Trophoblast cell (in vitro differentiated cells and primary cell): ENCODE measurements around the gene PLEKHA1.

Experiments used
- DNase-seq, 2 donors: peaks; one replicate each; pipeline ENCODE4 v3.0.0-alpha.2; 2016
- H2AFZ ChIP-seq: 2 replicates; pipeline ENCODE4 v1.6.1; 2013; ENCODE audit warnings: low read length, moderate library complexity, mild to moderate bottlenecking; ENCODE audit not compliant: insufficient read depth, poor library complexity
- H2AK5ac ChIP-seq: 2 replicates; pipeline ENCODE4 v1.6.1; 2013; ENCODE audit warnings: mild to moderate bottlenecking, low read length
- H2BK120ac ChIP-seq: 2 replicates; pipeline ENCODE4 v1.6.1; 2013; ENCODE audit warnings: low read length, mild to moderate bottlenecking, moderate library complexity; ENCODE audit not compliant: insufficient read depth, poor library complexity
- H2BK12ac ChIP-seq: 2 replicates; pipeline ENCODE4 v1.6.1; 2013; ENCODE audit warnings: mild to moderate bottlenecking, low read length, moderate library complexity
- H2BK5ac ChIP-seq: 2 replicates; pipeline ENCODE4 v1.6.1; 2013; ENCODE audit warnings: low read length, low read depth, moderate library complexity, mild to moderate bottlenecking; ENCODE audit not compliant: poor library complexity
- H3K14ac ChIP-seq: 2 replicates; pipeline ENCODE4 v1.6.1; 2013; ENCODE audit warnings: mild to moderate bottlenecking, low read length
- H3K18ac ChIP-seq: 2 replicates; pipeline ENCODE4 v1.6.1; 2013; ENCODE audit warnings: mild to moderate bottlenecking, low read length
- H3K23ac ChIP-seq: 2 replicates; pipeline ENCODE4 v1.6.1; 2013; ENCODE audit warnings: low read length
- H3K27ac ChIP-seq: 2 replicates; pipeline ENCODE4 v1.5.1; 2013; ENCODE audit warnings: low read depth, mild to moderate bottlenecking, inconsistent platforms, low read length, moderate library complexity
- H3K27me3 ChIP-seq: 2 replicates; pipeline ENCODE4 v1.6.1; 2013; ENCODE audit warnings: inconsistent platforms, mild to moderate bottlenecking, low read length, moderate library complexity; ENCODE audit not compliant: insufficient read depth
- H3K36me3 ChIP-seq, 2 experiments: 1 replicate in 1 of 2; 2 replicates in 1 of 2; pipeline ENCODE4 v1.6.1; 2013; ENCODE audit warnings: low read length in 2 of 2, mild to moderate bottlenecking in 2 of 2, moderate library complexity in 1 of 2; ENCODE audit not compliant: insufficient read depth in 2 of 2, control insufficient read depth in 1 of 2
- H3K4ac ChIP-seq: 2 replicates; pipeline ENCODE4 v1.6.1; 2013; ENCODE audit warnings: low read depth, mild to moderate bottlenecking, low read length, moderate library complexity
- H3K4me1 ChIP-seq, 2 experiments: 1 replicate in 1 of 2; 2 replicates in 1 of 2; pipeline ENCODE4 v1.6.1; 2013; ENCODE audit warnings: low read length in 2 of 2, mild to moderate bottlenecking in 2 of 2, moderate library complexity in 1 of 2; ENCODE audit not compliant: insufficient read depth in 2 of 2, control insufficient read depth in 1 of 2
- H3K4me2 ChIP-seq: 2 replicates; pipeline ENCODE4 v1.6.1; 2013; ENCODE audit warnings: inconsistent platforms, mild to moderate bottlenecking, low read length, moderate library complexity
- H3K4me3 ChIP-seq: 2 replicates; pipeline ENCODE4 v1.5.1; 2013; ENCODE audit warnings: mild to moderate bottlenecking, low read depth, low read length, inconsistent platforms
- H3K79me1 ChIP-seq: one replicate; pipeline ENCODE4 v1.6.1; 2013; ENCODE audit warnings: low read length
- H3K79me2 ChIP-seq: 2 replicates; pipeline ENCODE4 v1.6.1; 2013; ENCODE audit warnings: low read length, mild to moderate bottlenecking; ENCODE audit not compliant: control insufficient read depth, insufficient read depth, poor library complexity
- H3K9ac ChIP-seq: 2 replicates; pipeline ENCODE4 v1.6.1; 2013; ENCODE audit warnings: mild to moderate bottlenecking, low read length
- H3K9me3 ChIP-seq: 2 replicates; pipeline ENCODE4 v1.6.1; 2013; ENCODE audit warnings: low read depth, mild to moderate bottlenecking, control low read depth, inconsistent platforms, low read length; ENCODE audit not compliant: insufficient read depth
- H4K12ac ChIP-seq: 2 replicates; pipeline ENCODE4 v1.6.1; 2013; ENCODE audit warnings: low read depth, mild to moderate bottlenecking, low read length, moderate library complexity
- H4K8ac ChIP-seq: 2 replicates; pipeline ENCODE4 v1.6.1; 2013; ENCODE audit warnings: low read depth, mild to moderate bottlenecking, low read length, moderate library complexity
- H4K91ac ChIP-seq: one replicate; pipeline ENCODE4 v1.6.1; 2013; ENCODE audit warnings: low read depth, mild to moderate bottlenecking, low read length, moderate library complexity
- WGBS: extraction: QIAGEN DNeasy Blood & Tissue Kit; methylation state at CpG from one replicate; pipeline ENCODE4 v1.1.7; 2013; ENCODE audit warnings: missing lambda C conversion rate; ENCODE audit not compliant: insufficient read length, insufficient coverage; ENCODE audit errors: extremely low coverage; 5-methylcytosine and 5-hydroxymethylcytosine counted together

Gene PLEKHA1

GRCh38 chr10:122391875-122392274 is 17.4 kb downstream of the PLEKHA1 start:
- no peak overlapping the region for H3K9ac ChIP-seq
- H3K36me3 ChIP-seq, result peaks cover 0 to 3% of the 10 kb centered on the region in 2 experiments
- H2AFZ ChIP-seq, result no peak overlapping the region
- no peak overlapping the region for H3K23ac ChIP-seq
- H3K27ac ChIP-seq, result no peak overlapping the region
- H2BK12ac ChIP-seq, result no peak overlapping the region
- H2BK120ac ChIP-seq, result no peak overlapping the region
- H4K91ac ChIP-seq, result no peak overlapping the region
- H3K9me3 ChIP-seq, result no peaks in the 10 kb centered on the region
- no peak overlapping the region for H3K18ac ChIP-seq
- DNase-seq, result no peak
- no peak overlapping the region for H3K4me3 ChIP-seq
- H3K27me3 ChIP-seq, result no peaks in the 10 kb centered on the region
- H3K4ac ChIP-seq, result no peak overlapping the region
- H3K79me1 ChIP-seq, result no peaks in the 10 kb centered on the region
- H3K4me2 ChIP-seq, result no peak overlapping the region
- no peaks in the 10 kb centered on the region for H3K4me1 ChIP-seq
- no peak overlapping the region for H4K8ac ChIP-seq
- H2AK5ac ChIP-seq, result no peak overlapping the region
- H3K79me2 ChIP-seq, result no peaks in the 10 kb centered on the region
- no peak overlapping the region for H3K14ac ChIP-seq
- H4K12ac ChIP-seq, result no peak overlapping the region
- H2BK5ac ChIP-seq, result no peak overlapping the region

- H3K79me2 ChIP-seq, result no peaks in the 10 kb centered on the region
- H3K9ac ChIP-seq, result no peak overlapping the region
- H4K91ac ChIP-seq, result no peak overlapping the region
- H3K4ac ChIP-seq, result no peak overlapping the region
- no peaks in the 10 kb centered on the region for H3K79me1 ChIP-seq
- H3K4me3 ChIP-seq, result no peak overlapping the region
- no CpG with 5 or more reads among the region's 2 CpGs for WGBS
- no peak overlapping the region for H2BK5ac ChIP-seq
- no peak overlapping the region for H4K12ac ChIP-seq
- no peak overlapping the region for H3K27ac ChIP-seq
- no peak overlapping the region for H4K8ac ChIP-seq
- no peaks in the 10 kb centered on the region for H3K27me3 ChIP-seq
- H3K9me3 ChIP-seq, result no peaks in the 10 kb centered on the region
- H3K23ac ChIP-seq, result no peak overlapping the region
- no peak overlapping the region for H3K18ac ChIP-seq
- H3K36me3 ChIP-seq, result peaks cover 0 to 3% of the 10 kb centered on the region in 2 experiments
- no peak overlapping the region for H2BK12ac ChIP-seq
- H2BK120ac ChIP-seq, result no peak overlapping the region
- H3K4me1 ChIP-seq, result no peaks in the 10 kb centered on the region
- no peak overlapping the region for H2AK5ac ChIP-seq
- no peak overlapping the region for H3K4me2 ChIP-seq
- H3K14ac ChIP-seq, result no peak overlapping the region
- H2AFZ ChIP-seq, result no peak overlapping the region
- DNase-seq, result no peak
Observed at GRCh38 chr10:122392835-122393234, 18.3 kb downstream of the PLEKHA1 start.

GRCh38 chr10:122393288-122393687 is 18.8 kb downstream of the PLEKHA1 start:
- H3K4me1 ChIP-seq, result no peaks in the 10 kb centered on the region
- H4K12ac ChIP-seq, result no peak overlapping the region
- no CpG with 5 or more reads among the region's 2 CpGs for WGBS

GRCh38 chr10:122402548-122403131 is 28.1 kb downstream of the PLEKHA1 start:
- Histone ChIP-seq H2BK120ac (no peak overlapping the region), H2AK5ac (no peak overlapping the region), H3K14ac (no peak overlapping the region), H3K18ac (no peak overlapping the region), H3K4ac (no peak overlapping the region), H3K9me3 (no peaks in the 10 kb centered on the region), H3K4me1 (no peaks in the 10 kb centered on the region), H2BK5ac (no peak overlapping the region), H3K4me3 (no peak overlapping the region), H3K9ac (no peak overlapping the region), H4K12ac (no peak overlapping the region), H3K27ac (no peak overlapping the region), H4K8ac (no peak overlapping the region), H4K91ac (no peak overlapping the region), H3K27me3 (no peaks in the 10 kb centered on the region), H3K23ac (no peak overlapping the region), H3K79me1 (no peaks in the 10 kb centered on the region), H3K36me3 (peaks cover 4 to 6% of the 10 kb centered on the region in 2 experiments), H3K4me2 (no peak overlapping the region), H2AFZ (no peak overlapping the region), H2BK12ac (no peak overlapping the region), H3K79me2 (no peaks in the 10 kb centered on the region)
- DNase-seq, result no peak
- no CpG with 5 or more reads among the region's 5 CpGs for WGBS

More at GRCh38 chr10:122393288-122393687, 18.8 kb downstream of the PLEKHA1 start:
- Histone ChIP-seq H2AFZ (no peak overlapping the region), H2BK120ac (no peak overlapping the region), H3K79me2 (no peaks in the 10 kb centered on the region), H3K79me1 (no peaks in the 10 kb centered on the region), H3K4me2 (no peak overlapping the region), H3K27me3 (no peaks in the 10 kb centered on the region), H2BK12ac (no peak overlapping the region), H3K18ac (no peak overlapping the region), H3K9me3 (no peaks in the 10 kb centered on the region), H3K4ac (no peak overlapping the region), H3K14ac (no peak overlapping the region), H4K8ac (no peak overlapping the region), H2AK5ac (no peak overlapping the region), H3K27ac (no peak overlapping the region), H2BK5ac (no peak overlapping the region), H3K36me3 (peaks cover 0 to 3% of the 10 kb centered on the region in 2 experiments), H4K91ac (no peak overlapping the region), H3K4me3 (no peak overlapping the region), H3K23ac (no peak overlapping the region), H3K9ac (no peak overlapping the region)
- DNase-seq, result no peak
